CD4-positive, CD25-positive, alpha-beta regulatory T cell (primary cell): Measurements from ENCODE around the gene APBA2. TPM values are rescaled to one million over a fixed set of nuclear protein-coding genes. Genes with fewer than 3 reads are reported as not detected.
A peak's percentile ranks its signal among the peaks of the same experiment; 100 is the strongest.
"Not testable (repeated sequence)": the region's sequence is repeated elsewhere in the genome, so short reads cannot be mapped to it uniquely, and the experiment has no call there.

Experiments
- ATAC-seq, 2 donors: fragments of 150-1000 bp; cut with Tn5 transposase; one replicate each; pipeline ENCODE4 v1.10.0; 2021; ENCODE audit warnings: low read depth in 2 of 2, moderate number of reproducible peaks in 2 of 2, moderate library complexity in 1 of 2
- DNase-seq, 3 donors: peaks; one replicate each; pipeline versions ENCODE4 v3.0.0 to v3.0.0-alpha.2; 2012 to 2022; ENCODE audit warnings: mixed read lengths in 1 of 3
- H3K27ac ChIP-seq: one replicate; pipeline ENCODE4 v1.7.0; 2013; ENCODE audit warnings: mild to moderate bottlenecking, low read length; ENCODE audit not compliant: insufficient read depth, poor library complexity, severe bottlenecking
- H3K27me3 ChIP-seq: one replicate; pipeline ENCODE4 v1.7.0; 2013; ENCODE audit warnings: low read length; ENCODE audit not compliant: control insufficient read depth, insufficient read depth
- H3K36me3 ChIP-seq: one replicate; pipeline ENCODE4 v1.7.0; 2013; ENCODE audit warnings: mild to moderate bottlenecking, low read length, moderate library complexity; ENCODE audit not compliant: control insufficient read depth, insufficient read depth
- H3K4me1 ChIP-seq: 2 replicates; pipeline ENCODE4 v1.7.0; 2013; ENCODE audit warnings: mild to moderate bottlenecking, low read length; ENCODE audit not compliant: insufficient read depth, control insufficient read depth, poor library complexity, severe bottlenecking
- H3K4me3 ChIP-seq: one replicate; pipeline ENCODE4 v1.7.0; 2013; ENCODE audit warnings: low read depth, mild to moderate bottlenecking, low read length, moderate library complexity
- H3K9me3 ChIP-seq, 2 experiments: 1 replicate in 1 of 2; 2 replicates in 1 of 2; pipeline ENCODE4 v1.7.0; 2013; ENCODE audit warnings: low read length in 2 of 2, mild to moderate bottlenecking in 1 of 2, moderate library complexity in 1 of 2; ENCODE audit not compliant: control insufficient read depth in 2 of 2
- H3K27ac Mint-ChIP-seq, 3 donors: one replicate each; pipeline ENCODE4 v1.8.0; 2020 to 2022; ENCODE audit warnings: mild to moderate bottlenecking in 3 of 3, mixed read lengths in 3 of 3, moderate library complexity in 2 of 3
- H3K27me3 Mint-ChIP-seq: one replicate; pipeline ENCODE4 v1.8.0; 2022; ENCODE audit warnings: mild to moderate bottlenecking, mixed read lengths
- H3K36me3 Mint-ChIP-seq: one replicate; pipeline ENCODE4 v1.8.0; 2020; ENCODE audit warnings: mixed read lengths
- H3K4me1 Mint-ChIP-seq, 4 donors: one replicate each; pipeline ENCODE4 v1.8.0; 2020 to 2022; ENCODE audit warnings: mixed read lengths in 4 of 4, mild to moderate bottlenecking in 1 of 4
- H3K4me3 Mint-ChIP-seq, 4 donors: one replicate each; pipeline ENCODE4 v1.8.0; 2020 to 2022; ENCODE audit warnings: mild to moderate bottlenecking in 4 of 4, mixed read lengths in 4 of 4, moderate library complexity in 3 of 4
- H3K9me3 Mint-ChIP-seq, 7 donors: one replicate each; pipeline ENCODE4 v1.8.0; 2020 to 2022; ENCODE audit warnings: mixed read lengths in 7 of 7, mild to moderate bottlenecking in 3 of 7, moderate library complexity in 2 of 7
- polyA plus RNA-seq, 4 donors: library from polyadenylated mRNA; unstranded; fragments of 300-500 nt; fragmentation: Illumina TruSeq; gene quantifications; one replicate each; pipeline ENCODE4 v1.2.3, GENCODE V29; 2021
- total RNA-seq: library from RNA; stranded (reverse); gene quantifications from one replicate; pipeline ENCODE4 v1.2.3, GENCODE V29; 2022

The APBA2 gene
- total and polyA plus RNA-seq, 5 donors from 2014 or later = 8.6 to 24.2 (median 13.9) TPM

GRCh38 chr15:28888302-28888894 lies 2.6 kb downstream of the APBA2 start:
- H3K4me3 Mint-ChIP-seq = peak overlapping the region; percentile 43 to 88 (median 78)
- H3K36me3 ChIP-seq = no peaks in the 10 kb centered on the region
- DNase-seq (no peak), ATAC-seq (no peak)
- no peak overlapping the region for H3K4me3 ChIP-seq
- H3K27me3 Mint-ChIP-seq = peaks cover 13% of the 10 kb centered on the region
- peaks cover 3% of the 10 kb centered on the region for H3K27me3 ChIP-seq
- no peaks in the 10 kb centered on the region for H3K36me3 Mint-ChIP-seq
- H3K27ac Mint-ChIP-seq = peak overlapping the region; percentile 85 to 98 (median 93)
- H3K9me3 Mint-ChIP-seq = no peaks in the 10 kb centered on the region
- H3K9me3 ChIP-seq = no peaks in the 10 kb centered on the region
- H3K27ac ChIP-seq = no peak overlapping the region
- H3K4me1 ChIP-seq = peaks cover 38% of the 10 kb centered on the region
- peaks cover 4 to 69% (median 25%) of the 10 kb centered on the region in 4 donors for H3K4me1 Mint-ChIP-seq

GRCh38 chr15:28888900-28889299 lies 3.1 kb downstream of the APBA2 start:
- Mint-ChIP-seq H3K27ac (peak overlapping the region; percentile 93 to 98 (median 96)), H3K9me3 (no peaks in the 10 kb centered on the region), H3K27me3 (peaks cover 13% of the 10 kb centered on the region), H3K4me3 (peak overlapping the region in 3 of 4 donors; percentile 74 to 88 (median 77)), H3K4me1 (peaks cover 4 to 74% (median 25%) of the 10 kb centered on the region in 4 donors), H3K36me3 (no peaks in the 10 kb centered on the region)
- Histone ChIP-seq H3K4me3 (no peak overlapping the region), H3K27me3 (peaks cover 3% of the 10 kb centered on the region), H3K9me3 (no peaks in the 10 kb centered on the region), H3K27ac (no peak overlapping the region), H3K4me1 (peaks cover 38% of the 10 kb centered on the region), H3K36me3 (no peaks in the 10 kb centered on the region)
- no peak for DNase-seq
- ATAC-seq = no peak

GRCh38 chr15:28889346-28889745 lies 3.6 kb downstream of the APBA2 start:
- H3K4me3 ChIP-seq = no peak overlapping the region
- no peaks in the 10 kb centered on the region for H3K9me3 ChIP-seq
- Mint-ChIP-seq H3K36me3 (no peaks in the 10 kb centered on the region), H3K4me1 (peaks cover 4 to 79% (median 25%) of the 10 kb centered on the region in 4 donors), H3K27ac (peak overlapping the region; percentile 91 to 98 (median 96)), H3K9me3 (no peaks in the 10 kb centered on the region), H3K27me3 (peaks cover 13% of the 10 kb centered on the region), H3K4me3 (peak overlapping the region in 3 of 4 donors; percentile 74 to 79 (median 77))
- ATAC-seq (no peak), DNase-seq (no peak)
- H3K36me3 ChIP-seq = no peaks in the 10 kb centered on the region
- H3K27ac ChIP-seq = peak overlapping the region; percentile 48
- peaks cover 38% of the 10 kb centered on the region for H3K4me1 ChIP-seq
- peaks cover 3% of the 10 kb centered on the region for H3K27me3 ChIP-seq

GRCh38 chr15:28889871-28890270 lies 4.1 kb downstream of the APBA2 start:
- Histone ChIP-seq H3K4me1 (peaks cover 38% of the 10 kb centered on the region), H3K27ac (peak overlapping the region; percentile 48)
- H3K9me3 ChIP-seq, DNase-seq, H3K9me3 Mint-ChIP-seq, H3K4me3 ChIP-seq, H3K36me3 ChIP-seq, ATAC-seq, H3K27me3 ChIP-seq, H3K27me3 Mint-ChIP-seq, H3K36me3 Mint-ChIP-seq: not testable (repeated sequence)
- Mint-ChIP-seq H3K27ac (peak overlapping the region; percentile 91 to 98 (median 96)), H3K4me3 (peak overlapping the region in 3 of 4 donors; percentile 74 to 79 (median 77)), H3K4me1 (peaks cover 4 to 78% (median 25%) of the 10 kb centered on the region in 4 donors)

- H3K9me3 Mint-ChIP-seq, ATAC-seq, H3K27me3 Mint-ChIP-seq, H3K9me3 ChIP-seq, DNase-seq, H3K36me3 Mint-ChIP-seq, H3K27me3 ChIP-seq, H3K36me3 ChIP-seq, H3K4me3 ChIP-seq: not testable (repeated sequence)
- Mint-ChIP-seq H3K4me3 (peak overlapping the region in 3 of 4 donors; percentile 77 to 81 (median 79)), H3K4me1 (peaks cover 4 to 74% (median 25%) of the 10 kb centered on the region in 4 donors), H3K27ac (peak overlapping the region; percentile 91 to 98 (median 96))
- Histone ChIP-seq H3K27ac (peak overlapping the region; percentile 48), H3K4me1 (peaks cover 35% of the 10 kb centered on the region)
Measured at GRCh38 chr15:28890291-28890690, 4.5 kb downstream of the APBA2 start.

GRCh38 chr15:28890711-28891495 lies 5.1 kb downstream of the APBA2 start:
- Histone ChIP-seq H3K4me3 (peak overlapping the region; percentile 35), H3K4me1 (peaks cover 34% of the 10 kb centered on the region), H3K36me3 (no peaks in the 10 kb centered on the region), H3K27me3 (peaks cover 3% of the 10 kb centered on the region), H3K27ac (peak overlapping the region; percentile 48), H3K9me3 (no peaks in the 10 kb centered on the region)
- Mint-ChIP-seq H3K27ac (peak overlapping the region; percentile 91 to 98 (median 96)), H3K27me3 (peaks cover 6% of the 10 kb centered on the region), H3K9me3 (no peaks in the 10 kb centered on the region), H3K36me3 (no peaks in the 10 kb centered on the region), H3K4me3 (peak overlapping the region; percentile 0 to 81 (median 78)), H3K4me1 (peaks cover 4 to 77% (median 26%) of the 10 kb centered on the region in 4 donors)
- ATAC-seq (peak; percentile 65 to 66), DNase-seq (peak in 2 of 3 donors; percentile 45 to 68)

GRCh38 chr15:28891588-28891987 lies 5.8 kb downstream of the APBA2 start:
- Histone ChIP-seq H3K27me3 (peaks cover 3% of the 10 kb centered on the region), H3K4me1 (peaks cover 34% of the 10 kb centered on the region), H3K9me3 (no peaks in the 10 kb centered on the region), H3K4me3 (no peak overlapping the region), H3K36me3 (no peaks in the 10 kb centered on the region), H3K27ac (no peak overlapping the region)
- no peak for ATAC-seq
- Mint-ChIP-seq H3K36me3 (no peaks in the 10 kb centered on the region), H3K27me3 (peaks cover 6% of the 10 kb centered on the region), H3K4me3 (peak overlapping the region; percentile 21 to 81 (median 78)), H3K27ac (peak overlapping the region; percentile 91 to 98 (median 96)), H3K4me1 (peaks cover 4 to 77% (median 26%) of the 10 kb centered on the region in 4 donors), H3K9me3 (no peaks in the 10 kb centered on the region)
- no peak for DNase-seq
